Spleen (tissue), 7 donors: ENCODE measurements around the gene PBRM1.

Experiments used
- CTCF ChIP-seq, 11 experiments: fragments of 200-600 bp in 7 of 11; fragments of 450-650 bp in 4 of 11; sonication (generic) in 4 of 11; IDR thresholded peaks in 8 of 11; conservative IDR thresholded peaks in 3 of 11; 1 replicate in 7 of 11; 2 replicates in 4 of 11; pipeline versions ENCODE4 v1.4.0 to v1.8.0; 2016 to 2021; ENCODE audit warnings: antibody characterized with exemption in 11 of 11, inconsistent platforms in 4 of 11, mild to moderate bottlenecking in 1 of 11
- POLR2A ChIP-seq, 3 donors: fragments of 450-650 bp; IDR thresholded peaks; one replicate each; pipeline ENCODE4 v1.5.1; 2017; ENCODE audit warnings: antibody characterized with exemption in 3 of 3, mild to moderate bottlenecking in 1 of 3
- donor health status: DM: no; HTN: no; CAD: no; lungs with moderate emphysema.
- donor health status: DM: no; HTN: no; CAD: no.
- donor health status: DM: no; HTN: no; CAD: no.

- TF ChIP-seq POLR2A (IDR thresholded peaks at IDR 0.05) (no peak), CTCF (IDR thresholded peaks at IDR 0.05 in 8 of 11, conservative IDR thresholded peaks at IDR 0.05 in 3 of 11) (no peak)
Observed at GRCh38 chr3:52600258-52600657, 85.5 kb downstream of the PBRM1 start.
